HG03457 (cell line): ENCODE data around the gene MAP7D1.

ENCODE experiments used
- ATAC-seq: cut with Tn5 transposase; IDR thresholded peaks from one replicate; pipeline ENCODE4 v1.9.1; 2021; ENCODE audit warnings: moderate number of reproducible peaks; ENCODE audit not compliant: unreplicated experiment

MAP7D1 gene

GRCh38 chr1:36126797-36127500, 29.0 kb upstream of the MAP7D1 start:
- no peak for ATAC-seq

- ATAC-seq: no peak
Observed at GRCh38 chr1:36128126-36128904, 27.6 kb upstream of the MAP7D1 start.

- ATAC-seq: no peak
Observed at GRCh38 chr1:36128905-36129206, 27.1 kb upstream of the MAP7D1 start.

DNA sequence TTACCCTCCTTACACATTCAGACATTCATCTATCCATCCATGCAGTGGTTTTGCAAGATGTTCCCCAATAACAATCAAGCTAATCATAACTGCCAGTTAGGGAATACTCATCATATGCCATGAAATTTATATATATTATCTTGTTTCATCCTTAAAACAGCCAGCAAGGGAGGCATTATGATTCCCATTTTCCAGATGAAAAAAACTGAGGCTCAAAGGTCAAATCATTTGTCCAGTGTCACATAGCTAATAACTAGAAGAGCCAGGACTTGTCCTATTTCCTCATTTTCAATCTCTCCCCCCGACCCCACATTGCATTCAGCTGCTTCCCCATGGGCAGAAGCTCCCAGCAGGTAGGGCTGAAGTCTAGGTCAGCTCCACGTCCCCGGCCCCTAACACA, 23.9 kb upstream of the MAP7D1 start:
- ATAC-seq: no peak

GRCh38 chr1:36133484-36133883, 22.5 kb upstream of the MAP7D1 start:
- no peak for ATAC-seq

GRCh38 chr1:36134031-36134430, 21.9 kb upstream of the MAP7D1 start:
- ATAC-seq: no peak

DNA sequence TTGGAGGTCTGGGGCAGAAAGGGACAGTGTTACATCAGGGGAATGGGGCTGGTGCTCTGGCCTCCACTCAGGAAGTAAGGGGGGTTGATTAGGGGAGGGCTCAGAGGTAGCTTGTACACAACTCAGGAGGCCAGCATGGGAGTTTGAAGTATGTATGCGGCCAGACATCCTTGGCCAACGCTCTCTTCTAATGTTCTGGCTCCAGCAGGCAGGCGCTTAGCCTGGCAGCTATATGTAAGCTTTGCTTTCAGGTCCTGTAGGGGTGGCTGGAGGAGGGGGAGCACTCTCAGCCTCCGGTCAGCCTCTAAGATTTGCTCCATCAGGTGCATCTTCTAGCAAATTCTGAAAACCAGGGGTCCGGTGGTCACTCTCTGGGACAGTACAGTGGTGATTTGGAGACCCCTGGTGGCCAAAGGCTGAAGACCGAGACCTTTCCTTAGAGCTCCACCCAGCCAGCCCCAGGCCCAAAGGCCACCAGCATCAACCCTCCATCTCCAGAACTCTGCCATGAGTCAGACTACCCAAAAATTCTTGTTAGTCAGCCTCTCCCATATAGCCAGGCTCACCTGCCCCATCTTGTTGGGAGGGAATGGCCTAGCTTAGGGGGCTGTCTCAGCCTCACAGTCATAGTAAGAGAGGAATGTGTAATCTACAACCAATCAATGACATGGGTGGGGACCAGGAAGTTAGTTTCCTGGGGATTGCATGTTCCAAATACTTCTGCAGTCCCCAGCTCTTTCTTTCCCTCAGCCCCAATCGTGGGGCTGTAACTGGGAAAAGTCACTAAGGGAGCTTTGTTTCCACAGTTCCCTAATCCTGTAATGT, 21.2 kb upstream of the MAP7D1 start:
- no peak for ATAC-seq

GRCh38 chr1:36135330-36135667, 20.7 kb upstream of the MAP7D1 start:
- no peak for ATAC-seq

DNA sequence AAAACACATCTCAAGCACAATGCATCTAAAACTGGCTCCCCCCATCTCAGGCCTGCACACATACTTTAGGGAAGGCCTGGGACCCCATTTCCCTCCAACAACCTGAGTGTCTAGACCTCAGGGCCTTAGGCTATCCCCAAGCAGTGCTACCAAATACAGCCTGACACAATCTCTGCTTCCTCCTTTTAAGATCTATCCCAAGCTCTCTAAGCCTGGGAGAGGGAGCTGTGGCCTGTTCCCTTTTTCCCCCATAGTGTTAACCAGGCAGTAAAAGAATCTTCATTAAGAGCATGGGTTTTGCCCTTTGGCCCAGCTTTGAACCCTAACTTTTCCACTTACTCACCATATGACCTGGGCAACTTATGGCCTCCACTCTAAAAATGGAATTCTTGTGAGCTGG, 20.2 kb upstream of the MAP7D1 start:
- ATAC-seq: no peak

DNA sequence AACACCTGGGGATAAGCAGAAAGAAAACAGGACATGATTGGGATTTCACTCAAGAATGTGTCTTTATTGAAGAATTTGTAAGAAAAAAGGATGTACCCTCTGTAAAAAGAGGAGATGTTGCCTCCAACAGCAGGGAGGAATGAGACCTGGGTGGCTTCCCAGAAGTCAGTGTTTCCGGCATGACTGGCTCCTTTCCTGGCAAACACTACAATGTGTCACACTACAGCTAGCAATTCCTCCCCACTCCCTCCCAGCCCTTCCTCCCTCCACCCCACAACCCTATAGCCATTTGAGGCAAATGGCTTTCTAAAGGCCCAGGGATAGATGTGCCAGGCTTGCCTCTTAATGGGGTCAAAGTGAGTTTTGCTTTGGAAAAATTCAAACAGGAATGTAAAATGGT, 19.4 kb upstream of the MAP7D1 start:
- no peak for ATAC-seq

DNA sequence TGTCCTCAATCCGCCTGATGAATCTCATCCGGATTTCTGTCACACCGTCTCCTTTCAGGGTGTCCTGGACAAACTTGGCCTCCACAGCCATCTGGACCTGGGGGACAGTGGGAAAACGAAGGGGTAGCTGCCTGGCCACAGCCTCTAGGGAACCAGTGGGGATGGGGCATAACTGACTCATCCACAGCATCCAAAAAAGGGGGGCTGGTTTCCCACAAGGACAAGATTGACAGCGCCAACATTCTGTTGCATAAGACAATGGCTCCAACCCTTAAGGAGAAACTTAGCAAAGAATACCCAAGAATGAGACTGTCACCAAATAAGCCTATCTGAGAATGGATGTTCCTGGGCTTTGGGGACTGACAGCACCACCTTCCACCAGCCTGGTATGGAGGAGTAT, 18.7 kb upstream of the MAP7D1 start:
- no peak for ATAC-seq

- ATAC-seq: no peak
Observed at GRCh38 chr1:36137776-36138175, 18.2 kb upstream of the MAP7D1 start.

DNA sequence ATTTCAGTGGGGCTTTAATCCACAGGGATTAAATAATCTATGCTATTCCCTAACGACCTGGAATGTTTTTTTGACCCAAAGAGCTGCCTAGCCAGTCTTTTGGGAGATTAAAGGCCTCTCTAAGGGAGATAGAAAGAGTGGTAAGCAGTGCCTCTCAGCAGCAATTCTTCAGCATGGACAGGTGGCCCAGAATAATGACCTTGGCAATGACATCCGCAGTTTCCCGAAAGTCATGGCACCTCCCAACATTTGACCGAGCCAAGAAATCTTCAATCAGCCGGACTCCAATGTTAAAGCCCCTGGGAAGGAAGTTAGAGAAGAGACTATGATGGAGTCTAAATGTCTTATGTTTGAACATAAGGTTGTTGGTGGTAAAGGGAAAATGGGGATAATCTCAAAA, 16.4 kb upstream of the MAP7D1 start:
- no peak for ATAC-seq

DNA sequence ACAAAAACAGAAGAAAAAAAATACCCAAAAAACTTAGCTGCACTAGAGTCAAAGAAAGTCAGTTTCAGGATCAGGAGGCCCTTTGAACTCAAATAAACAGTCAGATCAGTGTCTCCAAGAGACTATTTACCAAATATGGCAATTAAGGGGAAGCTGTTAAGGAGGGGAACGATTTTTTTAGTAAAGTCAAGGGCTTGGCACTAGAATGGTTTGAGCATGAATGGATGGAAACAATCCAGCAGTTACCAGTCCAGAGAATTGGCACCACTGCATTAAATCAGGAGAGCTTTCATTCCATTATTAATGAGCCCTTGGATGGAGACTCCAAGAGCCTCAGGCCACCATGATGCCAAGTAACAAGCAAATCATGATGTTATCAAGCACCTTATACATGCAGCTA, 13.8 kb upstream of the MAP7D1 start:
- no peak for ATAC-seq

DNA sequence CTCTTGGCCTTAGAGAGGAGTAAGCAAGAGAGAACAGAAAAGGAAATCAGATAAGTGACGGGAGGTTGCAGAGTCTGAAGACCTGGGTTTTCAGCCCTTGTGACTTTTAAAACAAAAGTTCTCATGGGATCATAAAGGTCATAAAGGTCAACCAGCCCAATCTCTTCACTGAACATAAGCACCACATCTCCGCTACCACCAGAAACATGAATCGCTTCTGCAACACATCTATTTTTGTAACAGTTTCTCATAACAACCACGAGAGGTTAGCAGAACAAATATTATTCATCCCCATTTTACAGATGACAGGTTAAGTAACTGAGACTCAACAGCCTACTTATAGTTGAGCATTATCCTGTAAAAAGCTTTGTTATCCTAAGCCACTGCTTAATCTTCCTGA, 12.5 kb upstream of the MAP7D1 start:
- no peak for ATAC-seq

GRCh38 chr1:36144413-36144812, 11.5 kb upstream of the MAP7D1 start:
- ATAC-seq: no peak

GRCh38 chr1:36148821-36149236, 7.1 kb upstream of the MAP7D1 start:
- ATAC-seq: no peak

DNA sequence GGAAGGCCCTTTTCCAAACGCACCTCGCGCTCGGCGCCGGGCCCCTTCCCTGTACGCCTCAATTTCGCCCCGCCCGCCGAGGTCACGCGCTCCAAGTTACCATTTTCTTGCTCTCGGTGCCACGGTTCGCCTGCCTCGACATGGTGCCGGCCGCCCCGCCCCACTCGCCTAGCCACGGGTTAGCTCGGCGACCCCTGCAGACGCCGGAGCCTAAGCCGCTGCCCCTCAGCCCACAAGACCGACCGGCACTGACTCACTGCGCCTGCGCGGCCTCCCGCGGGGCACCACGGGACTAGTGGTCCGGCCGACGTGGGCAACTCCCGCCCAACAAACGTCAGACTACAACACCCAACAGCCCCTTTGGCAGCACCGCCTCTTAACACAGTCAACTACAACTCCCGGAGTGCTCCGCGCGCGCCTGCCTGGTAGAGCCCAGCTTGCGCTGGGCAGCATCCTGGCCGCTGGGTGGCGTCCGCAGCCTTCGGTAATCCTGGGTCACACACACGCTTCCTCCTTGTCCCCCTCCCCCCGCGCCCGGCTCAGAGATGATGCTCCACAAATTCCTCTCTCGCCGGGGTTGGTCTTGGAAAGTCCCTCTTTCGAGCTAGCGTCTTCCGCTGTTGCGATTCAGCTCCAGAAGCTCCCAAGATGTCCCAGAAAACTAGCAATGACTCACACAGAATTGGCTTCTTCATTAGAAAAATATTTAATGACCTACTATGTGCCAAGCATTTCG, 6.6 kb upstream of the MAP7D1 start, which contains the start of gene TRAPPC3:
TSS of gene TRAPPC3 (minus strand) at position 250 of the 736 bp plus-strand sequence. CDS start at position 142, 108 bp downstream.
- peak; percentile 76 for ATAC-seq

- no peak for ATAC-seq
Observed at GRCh38 chr1:36149973-36150295, 6.0 kb upstream of the MAP7D1 start.

DNA sequence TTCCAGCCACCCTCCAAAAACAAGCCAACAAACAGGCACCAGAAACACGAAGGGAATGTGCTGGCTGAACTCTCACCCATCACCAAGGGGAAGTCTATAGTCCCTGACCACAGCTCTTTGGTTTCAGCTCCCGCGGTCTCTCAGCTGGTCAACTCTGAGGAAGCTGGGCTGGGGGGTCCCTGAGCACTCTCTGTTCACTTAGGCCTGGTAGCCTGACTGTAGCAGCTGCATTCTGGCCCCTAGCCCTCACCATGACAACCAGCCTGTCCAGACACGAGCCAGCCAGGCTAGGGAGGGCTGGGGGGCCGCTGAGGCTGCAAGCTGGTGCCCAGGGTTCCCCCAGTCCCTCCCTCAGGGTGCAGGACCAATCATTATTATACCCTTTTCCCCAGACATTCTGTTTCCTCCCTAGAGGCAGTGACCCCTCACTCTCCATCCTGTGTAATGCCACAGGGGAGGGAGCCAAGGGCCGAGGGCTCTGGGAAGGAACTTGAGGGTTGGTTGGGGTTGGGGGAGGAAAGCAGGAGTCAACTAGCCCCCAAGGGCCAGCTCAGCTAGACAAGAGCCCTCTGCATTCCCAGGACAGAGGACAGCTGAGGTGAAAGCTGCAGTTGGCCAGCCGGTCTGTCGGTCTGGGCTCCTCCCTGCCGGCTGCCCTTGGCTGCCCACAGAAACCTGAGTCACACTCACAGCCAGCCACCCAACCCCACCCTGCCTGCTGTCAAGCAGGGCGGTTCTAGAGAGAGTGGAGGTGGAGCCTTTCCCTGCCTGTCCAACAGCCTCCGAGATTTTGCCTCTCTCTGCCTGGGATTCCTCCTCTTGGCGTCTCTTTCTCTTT, 5.4 kb upstream of the MAP7D1 start:
- peak; percentile 39 for ATAC-seq
